ENCODE data around the gene BTNL8.

BTNL8 gene

GRCh38 chr5:180860887-180861822 is 37.8 kb upstream of the BTNL8 start, which contains the start of gene ZFP62:
Gene ZFP62 (minus strand): TSS chr5:180861276. CDS start chr5:180861219, 57 bp downstream.
- Histone ChIP-seq H2BK120ac (ENCODE audit: low read depth, low read length) (peak within 1 kb of the TSS; percentile 56), H3K4me1 (ENCODE audit: control insufficient read depth in 2 of 2, insufficient read depth in 1 of 2, low read depth in 1 of 2, low read length in 2 of 2) (peaks cover 2 to 7% of the 10 kb centered on the region in 2 donors), H3K27me3 (ENCODE audit: control insufficient read depth in 3 of 3, insufficient read depth in 3 of 3, low read depth in 1 of 3, low read length in 3 of 3) (peaks cover 0 to 3% (median 0%) of the 10 kb centered on the region in 3 experiments), H3K9me3 (replicated peaks in 1 of 2; ENCODE audit: control insufficient read depth in 2 of 2, insufficient read depth in 1 of 2, low read depth in 1 of 2, low read length in 2 of 2) (no peaks in the 10 kb centered on the region), H2BK5ac (ENCODE audit: low read length) (peak within 1 kb of the TSS; percentile 95), H2BK12ac (ENCODE audit: low read length) (no peak within 1 kb of the TSS), H3K36me3 (replicated peaks in 1 of 2; ENCODE audit: control insufficient read depth in 2 of 2, insufficient read depth in 2 of 2, low read length in 2 of 2) (peaks cover 0 to 29% of the 10 kb centered on the region in 2 donors), H3K9ac (ENCODE audit: low read depth, low read length, poor library complexity) (peak within 1 kb of the TSS; percentile 98), H3K23ac (ENCODE audit: low read depth, low read length, poor library complexity) (peak within 1 kb of the TSS; percentile 98), H3K4ac (ENCODE audit: low read length) (peak within 1 kb of the TSS; percentile 95), H3K4me3 (ENCODE audit: low read length in 2 of 2) (peak within 1 kb of the TSS; percentile 96), H3K79me1 (ENCODE audit: low read depth, low read length) (no peaks in the 10 kb centered on the region), H3K14ac (ENCODE audit: low read length) (peak within 1 kb of the TSS; percentile 97), H2AFZ (ENCODE audit: low read length) (peak within 1 kb of the TSS; percentile 94), H2BK15ac (ENCODE audit: low read length) (peak within 1 kb of the TSS; percentile 49), H2AK5ac (ENCODE audit: low read depth, low read length) (peak within 1 kb of the TSS; percentile 56), H3K27ac (replicated peaks; ENCODE audit: low read length) (peak within 1 kb of the TSS; percentile 93), H4K91ac (ENCODE audit: low read depth, low read length, poor library complexity) (no peak within 1 kb of the TSS), H3K18ac (ENCODE audit: low read length) (peak within 1 kb of the TSS; percentile 99), H4K8ac (ENCODE audit: low read depth, low read length) (peak within 1 kb of the TSS; percentile 48), H3K4me2 (ENCODE audit: insufficient read depth, low read length, poor library complexity, severe bottlenecking) (peak within 1 kb of the TSS; percentile 91)
- no CpG with 5 or more reads among the region's 84 CpGs for WGBS, 2 donors (ENCODE audit: extremely low coverage in 2 of 2, insufficient read length in 2 of 2, insufficient replicate concordance in 1 of 2)
- DNase-seq (ENCODE audit: low spot score), result peak; percentile 93

- no peaks in the 10 kb centered on the region for H3K79me1 ChIP-seq (ENCODE audit: low read depth, low read length)
- H3K23ac ChIP-seq (ENCODE audit: low read depth, low read length, poor library complexity), result no peak overlapping the region
- peaks cover 0 to 17% of the 10 kb centered on the region in 2 donors for H3K36me3 ChIP-seq (replicated peaks in 1 of 2; ENCODE audit: control insufficient read depth in 2 of 2, insufficient read depth in 2 of 2, low read length in 2 of 2)
- H3K18ac ChIP-seq (ENCODE audit: low read length), result no peak overlapping the region
- no peak overlapping the region for H3K4ac ChIP-seq (ENCODE audit: low read length)
- peaks cover 2 to 7% of the 10 kb centered on the region in 2 donors for H3K4me1 ChIP-seq (ENCODE audit: control insufficient read depth in 2 of 2, insufficient read depth in 1 of 2, low read depth in 1 of 2, low read length in 2 of 2)
- H3K9ac ChIP-seq (ENCODE audit: low read depth, low read length, poor library complexity), result no peak overlapping the region
- peak overlapping the region; percentile 38 for H2AFZ ChIP-seq (ENCODE audit: low read length)
- H3K27me3 ChIP-seq (ENCODE audit: control insufficient read depth in 3 of 3, insufficient read depth in 3 of 3, low read depth in 1 of 3, low read length in 3 of 3), result peaks cover 0 to 5% (median 0%) of the 10 kb centered on the region in 3 experiments
- H2BK120ac ChIP-seq (ENCODE audit: low read depth, low read length), result no peak overlapping the region
- WGBS, 2 donors (ENCODE audit: extremely low coverage in 2 of 2, insufficient read length in 2 of 2, insufficient replicate concordance in 1 of 2), result no CpG with 5 or more reads among the region's 11 CpGs
- H3K4me2 ChIP-seq (ENCODE audit: insufficient read depth, low read length, poor library complexity, severe bottlenecking), result no peak overlapping the region
- no peak overlapping the region for H2BK5ac ChIP-seq (ENCODE audit: low read length)
- H2BK12ac ChIP-seq (ENCODE audit: low read length), result no peak overlapping the region
- H3K9me3 ChIP-seq (replicated peaks in 1 of 2; ENCODE audit: control insufficient read depth in 2 of 2, insufficient read depth in 1 of 2, low read depth in 1 of 2, low read length in 2 of 2), result no peaks in the 10 kb centered on the region
- no peak overlapping the region for H2AK5ac ChIP-seq (ENCODE audit: low read depth, low read length)
- no peak overlapping the region for H2BK15ac ChIP-seq (ENCODE audit: low read length)
- no peak for DNase-seq (ENCODE audit: low spot score)
- H4K8ac ChIP-seq (ENCODE audit: low read depth, low read length), result no peak overlapping the region
- no peak overlapping the region for H3K4me3 ChIP-seq (ENCODE audit: low read length in 2 of 2)
- no peak overlapping the region for H3K27ac ChIP-seq (replicated peaks; ENCODE audit: low read length)
- H4K91ac ChIP-seq (ENCODE audit: low read depth, low read length, poor library complexity), result no peak overlapping the region
- no peak overlapping the region for H3K14ac ChIP-seq (ENCODE audit: low read length)
Observed at GRCh38 chr5:180862645-180863044, 36.3 kb upstream of the BTNL8 start.

GRCh38 chr5:180865981-180866695 is 32.8 kb upstream of the BTNL8 start:
- Histone ChIP-seq H3K23ac (ENCODE audit: low read depth, low read length, poor library complexity) (no peak overlapping the region), H3K4me1 (ENCODE audit: control insufficient read depth in 2 of 2, insufficient read depth in 1 of 2, low read depth in 1 of 2, low read length in 2 of 2) (no peaks in the 10 kb centered on the region), H2BK12ac (ENCODE audit: low read length) (no peak overlapping the region), H3K4me3 (ENCODE audit: low read length in 2 of 2) (no peak overlapping the region), H4K91ac (ENCODE audit: low read depth, low read length, poor library complexity) (no peak overlapping the region), H3K18ac (ENCODE audit: low read length) (no peak overlapping the region), H2AFZ (ENCODE audit: low read length) (no peak overlapping the region), H3K9ac (ENCODE audit: low read depth, low read length, poor library complexity) (no peak overlapping the region), H3K4ac (ENCODE audit: low read length) (no peak overlapping the region), H3K27ac (replicated peaks; ENCODE audit: low read length) (no peak overlapping the region), H3K79me1 (ENCODE audit: low read depth, low read length) (no peaks in the 10 kb centered on the region), H2BK5ac (ENCODE audit: low read length) (no peak overlapping the region), H4K8ac (ENCODE audit: low read depth, low read length) (no peak overlapping the region), H3K9me3 (replicated peaks in 1 of 2; ENCODE audit: control insufficient read depth in 2 of 2, insufficient read depth in 1 of 2, low read depth in 1 of 2, low read length in 2 of 2) (no peaks in the 10 kb centered on the region), H3K27me3 (ENCODE audit: control insufficient read depth in 3 of 3, insufficient read depth in 3 of 3, low read depth in 1 of 3, low read length in 3 of 3) (peaks cover 0 to 5% (median 0%) of the 10 kb centered on the region in 3 experiments), H2AK5ac (ENCODE audit: low read depth, low read length) (no peak overlapping the region), H3K4me2 (ENCODE audit: insufficient read depth, low read length, poor library complexity, severe bottlenecking) (no peak overlapping the region), H3K36me3 (replicated peaks in 1 of 2; ENCODE audit: control insufficient read depth in 2 of 2, insufficient read depth in 2 of 2, low read length in 2 of 2) (no peaks in the 10 kb centered on the region), H2BK120ac (ENCODE audit: low read depth, low read length) (no peak overlapping the region), H3K14ac (ENCODE audit: low read length) (no peak overlapping the region), H2BK15ac (ENCODE audit: low read length) (no peak overlapping the region)
- no CpG with 5 or more reads among the region's 5 CpGs for WGBS, 2 donors (ENCODE audit: extremely low coverage in 2 of 2, insufficient read length in 2 of 2, insufficient replicate concordance in 1 of 2)
- no peak for DNase-seq (ENCODE audit: low spot score)

- Histone ChIP-seq H3K4me1 (ENCODE audit: control insufficient read depth in 2 of 2, insufficient read depth in 1 of 2, low read depth in 1 of 2, low read length in 2 of 2) (no peaks in the 10 kb centered on the region), H3K4ac (ENCODE audit: low read length) (no peak overlapping the region), H2AK5ac (ENCODE audit: low read depth, low read length) (no peak overlapping the region), H4K8ac (ENCODE audit: low read depth, low read length) (no peak overlapping the region), H3K9me3 (replicated peaks in 1 of 2; ENCODE audit: control insufficient read depth in 2 of 2, insufficient read depth in 1 of 2, low read depth in 1 of 2, low read length in 2 of 2) (no peaks in the 10 kb centered on the region), H3K18ac (ENCODE audit: low read length) (no peak overlapping the region), H2BK12ac (ENCODE audit: low read length) (no peak overlapping the region), H2BK5ac (ENCODE audit: low read length) (no peak overlapping the region), H2BK15ac (ENCODE audit: low read length) (no peak overlapping the region), H3K27me3 (ENCODE audit: control insufficient read depth in 3 of 3, insufficient read depth in 3 of 3, low read depth in 1 of 3, low read length in 3 of 3) (peaks cover 0 to 12% (median 0%) of the 10 kb centered on the region in 3 experiments), H3K36me3 (replicated peaks in 1 of 2; ENCODE audit: control insufficient read depth in 2 of 2, insufficient read depth in 2 of 2, low read length in 2 of 2) (no peaks in the 10 kb centered on the region), H3K4me3 (ENCODE audit: low read length in 2 of 2) (no peak overlapping the region), H2AFZ (ENCODE audit: low read length) (no peak overlapping the region), H3K27ac (replicated peaks; ENCODE audit: low read length) (no peak overlapping the region), H3K4me2 (ENCODE audit: insufficient read depth, low read length, poor library complexity, severe bottlenecking) (no peak overlapping the region), H3K23ac (ENCODE audit: low read depth, low read length, poor library complexity) (no peak overlapping the region), H2BK120ac (ENCODE audit: low read depth, low read length) (no peak overlapping the region), H4K91ac (ENCODE audit: low read depth, low read length, poor library complexity) (no peak overlapping the region), H3K9ac (ENCODE audit: low read depth, low read length, poor library complexity) (no peak overlapping the region), H3K79me1 (ENCODE audit: low read depth, low read length) (no peaks in the 10 kb centered on the region), H3K14ac (ENCODE audit: low read length) (no peak overlapping the region)
- WGBS, 2 donors (ENCODE audit: extremely low coverage in 2 of 2, insufficient read length in 2 of 2, insufficient replicate concordance in 1 of 2), result no CpG with 5 or more reads among the region's 10 CpGs
- no peak for DNase-seq (ENCODE audit: low spot score)
Observed at GRCh38 chr5:180866985-180867384, 32.0 kb upstream of the BTNL8 start.

Data from neuronal stem cell (in vitro differentiated cells).